ENCODE results near the gene CAT.

- TF ChIP-seq PATZ1 (CRISPR knock-in tag; IDR thresholded peaks at IDR 0.05; ENCODE audit: borderline replicate concordance) (no peak), CSDC2 (CRISPR knock-in tag; IDR thresholded peaks at IDR 0.05) (no peak), BACH2 (CRISPR knock-in tag; IDR thresholded peaks at IDR 0.05; ENCODE audit: borderline replicate concordance) (no peak), CREB5 (CRISPR knock-in tag; IDR thresholded peaks at IDR 0.05; ENCODE audit: low read depth) (no peak), ARNTL (CRISPR knock-in tag; IDR thresholded peaks at IDR 0.05; ENCODE audit: borderline replicate concordance, low read depth) (no peak), PPARA (CRISPR knock-in tag; IDR thresholded peaks at IDR 0.05; ENCODE audit: borderline replicate concordance) (no peak), ISL1 (CRISPR knock-in tag; IDR thresholded peaks at IDR 0.05) (no peak), OSR1 (CRISPR knock-in tag; IDR thresholded peaks at IDR 0.05) (no peak), ESRRG (CRISPR knock-in tag; IDR thresholded peaks at IDR 0.05) (no peak)
Measured at GRCh38 chr11:34449013-34449412, 10.3 kb downstream of the CAT start.
